Testis (tissue), 2 donors: ENCODE results near the gene DMAP1.

Source experiments
- POLR2A ChIP-seq: fragments of 450-650 bp; IDR thresholded peaks from one replicate; pipeline ENCODE4 v1.6.1; 2017; ENCODE audit warnings: antibody characterized with exemption, mild to moderate bottlenecking, moderate library complexity
- TF ChIP-seq, protein P1 (sequence below), 3 experiments: fragments of 450-650 bp in 2 of 3; fragments of 200-600 bp in 1 of 3; sonication (generic) in 1 of 3; IDR thresholded peaks; one replicate each; pipeline ENCODE4 v1.5.1; 2016 to 2019; ENCODE audit warnings: antibody characterized with exemption in 3 of 3, mild to moderate bottlenecking in 2 of 3, moderate library complexity in 1 of 3

GRCh38 chr1:44262414-44262813, 49.1 kb downstream of the DMAP1 start:
- TF ChIP-seq, protein P1, sequence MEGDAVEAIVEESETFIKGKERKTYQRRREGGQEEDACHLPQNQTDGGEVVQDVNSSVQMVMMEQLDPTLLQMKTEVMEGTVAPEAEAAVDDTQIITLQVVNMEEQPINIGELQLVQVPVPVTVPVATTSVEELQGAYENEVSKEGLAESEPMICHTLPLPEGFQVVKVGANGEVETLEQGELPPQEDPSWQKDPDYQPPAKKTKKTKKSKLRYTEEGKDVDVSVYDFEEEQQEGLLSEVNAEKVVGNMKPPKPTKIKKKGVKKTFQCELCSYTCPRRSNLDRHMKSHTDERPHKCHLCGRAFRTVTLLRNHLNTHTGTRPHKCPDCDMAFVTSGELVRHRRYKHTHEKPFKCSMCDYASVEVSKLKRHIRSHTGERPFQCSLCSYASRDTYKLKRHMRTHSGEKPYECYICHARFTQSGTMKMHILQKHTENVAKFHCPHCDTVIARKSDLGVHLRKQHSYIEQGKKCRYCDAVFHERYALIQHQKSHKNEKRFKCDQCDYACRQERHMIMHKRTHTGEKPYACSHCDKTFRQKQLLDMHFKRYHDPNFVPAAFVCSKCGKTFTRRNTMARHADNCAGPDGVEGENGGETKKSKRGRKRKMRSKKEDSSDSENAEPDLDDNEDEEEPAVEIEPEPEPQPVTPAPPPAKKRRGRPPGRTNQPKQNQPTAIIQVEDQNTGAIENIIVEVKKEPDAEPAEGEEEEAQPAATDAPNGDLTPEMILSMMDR (IDR thresholded peaks at IDR 0.05) = no peak
- TF ChIP-seq POLR2A = no peak
